NCI-H146 treated with DMSO at 0.1 percent for 48 hours (cell line): ENCODE data around the gene ATMIN.

ENCODE experiments used
- DNase-seq: peaks from one replicate; lab custom pipeline; 2025; ENCODE audit not compliant: unreplicated experiment; lab: John Stamatoyannopoulos, UW

ATMIN gene

GRCh38 chr16:81035398-81035974 lies at the start of gene ATMIN:
TSS of gene ATMIN (plus strand) at chr16:81035842. CDS start at chr16:81035871, 29 bp downstream.
- peak; percentile 72 for DNase-seq

- no peak for DNase-seq
These were observed 49.1 kb upstream of the ATMIN start for GRCh38 chr16:80986557-80986956.

- DNase-seq, result no peak
These were observed 46.9 kb upstream of the ATMIN start for GRCh38 chr16:80988756-80989155.

GRCh38 chr16:80989801-80990200 lies 45.8 kb upstream of the ATMIN start:
- no peak for DNase-seq

GRCh38 chr16:80990577-80990976 lies 45.1 kb upstream of the ATMIN start:
- no peak for DNase-seq

- DNase-seq, result no peak
These were observed 44.7 kb upstream of the ATMIN start for GRCh38 chr16:80990978-80991377.

GRCh38 chr16:80991792-80992430 lies 43.7 kb upstream of the ATMIN start:
- no peak for DNase-seq

GRCh38 chr16:80992676-80993293 lies 42.9 kb upstream of the ATMIN start:
- DNase-seq, result no peak

GRCh38 chr16:80993307-80993706 lies 42.3 kb upstream of the ATMIN start:
- DNase-seq, result no peak

- no peak for DNase-seq
These were observed 41.8 kb upstream of the ATMIN start for GRCh38 chr16:80993834-80994233.

GRCh38 chr16:80994451-80994850 lies 41.2 kb upstream of the ATMIN start:
- DNase-seq, result no peak

GRCh38 chr16:80996688-80997138 lies 38.9 kb upstream of the ATMIN start:
- DNase-seq, result no peak

GRCh38 chr16:80997139-80997798 lies 38.4 kb upstream of the ATMIN start:
- no peak for DNase-seq

- no peak for DNase-seq
These were observed 37.5 kb upstream of the ATMIN start for GRCh38 chr16:80997964-80998620.

- no peak for DNase-seq
These were observed 34.8 kb upstream of the ATMIN start for GRCh38 chr16:81000873-81001272.

- no peak for DNase-seq
These were observed 34.3 kb upstream of the ATMIN start for GRCh38 chr16:81001330-81001729.

- no peak for DNase-seq
These were observed 32.6 kb upstream of the ATMIN start for GRCh38 chr16:81003064-81003463.

GRCh38 chr16:81003610-81004460 lies 31.8 kb upstream of the ATMIN start:
- no peak for DNase-seq

GRCh38 chr16:81004646-81005353 lies 30.8 kb upstream of the ATMIN start:
- no peak for DNase-seq

- DNase-seq, result no peak
These were observed 30.0 kb upstream of the ATMIN start for GRCh38 chr16:81005610-81006161.
